Neural crest cell (in vitro differentiated cells): ENCODE results near the gene NLRP9. TPM values are rescaled to one million over a fixed set of nuclear protein-coding genes. Genes with fewer than 3 reads are reported as not detected.

Experiments used
- DNase-seq: peaks from one replicate; pipeline ENCODE4 v3.0.0; 2021; ENCODE audit warnings: low read depth, mixed read lengths, low spot score
- H3K27ac Mint-ChIP-seq: one replicate; pipeline ENCODE4 v1.8.0; 2021; ENCODE audit warnings: mild to moderate bottlenecking, mixed read lengths; ENCODE audit not compliant: unreplicated experiment
- H3K27me3 Mint-ChIP-seq: 2 replicates; pipeline ENCODE4 v1.8.0; 2021; ENCODE audit warnings: low read depth, mild to moderate bottlenecking, mixed read lengths
- H3K36me3 Mint-ChIP-seq: 2 replicates; pipeline ENCODE4 v1.8.0; 2021; ENCODE audit warnings: low read depth, mild to moderate bottlenecking, mixed read lengths
- H3K4me1 Mint-ChIP-seq: 2 replicates; pipeline ENCODE4 v1.8.0; 2021; ENCODE audit warnings: mixed read lengths
- H3K4me3 Mint-ChIP-seq: one replicate; pipeline ENCODE4 v1.8.0; 2021; ENCODE audit warnings: mild to moderate bottlenecking, mixed read lengths
- H3K9me3 Mint-ChIP-seq: 2 replicates; pipeline ENCODE4 v1.8.0; 2021; ENCODE audit warnings: mixed read lengths
- total RNA-seq: library from RNA; stranded (reverse); gene quantifications from 2 replicates; pipeline ENCODE4 v1.2.1, GENCODE V29; 2021
- TF ChIP-seq, protein P1 (sequence below): fragments of 200-600 bp; sonication (generic); conservative IDR thresholded peaks from 2 replicates; pipeline ENCODE4 v1.5.0; 2021; ENCODE audit warnings: antibody characterized with exemption, mild to moderate bottlenecking

NLRP9 gene
- total RNA-seq, 1 donor from 2014 or later = not detected

DNA sequence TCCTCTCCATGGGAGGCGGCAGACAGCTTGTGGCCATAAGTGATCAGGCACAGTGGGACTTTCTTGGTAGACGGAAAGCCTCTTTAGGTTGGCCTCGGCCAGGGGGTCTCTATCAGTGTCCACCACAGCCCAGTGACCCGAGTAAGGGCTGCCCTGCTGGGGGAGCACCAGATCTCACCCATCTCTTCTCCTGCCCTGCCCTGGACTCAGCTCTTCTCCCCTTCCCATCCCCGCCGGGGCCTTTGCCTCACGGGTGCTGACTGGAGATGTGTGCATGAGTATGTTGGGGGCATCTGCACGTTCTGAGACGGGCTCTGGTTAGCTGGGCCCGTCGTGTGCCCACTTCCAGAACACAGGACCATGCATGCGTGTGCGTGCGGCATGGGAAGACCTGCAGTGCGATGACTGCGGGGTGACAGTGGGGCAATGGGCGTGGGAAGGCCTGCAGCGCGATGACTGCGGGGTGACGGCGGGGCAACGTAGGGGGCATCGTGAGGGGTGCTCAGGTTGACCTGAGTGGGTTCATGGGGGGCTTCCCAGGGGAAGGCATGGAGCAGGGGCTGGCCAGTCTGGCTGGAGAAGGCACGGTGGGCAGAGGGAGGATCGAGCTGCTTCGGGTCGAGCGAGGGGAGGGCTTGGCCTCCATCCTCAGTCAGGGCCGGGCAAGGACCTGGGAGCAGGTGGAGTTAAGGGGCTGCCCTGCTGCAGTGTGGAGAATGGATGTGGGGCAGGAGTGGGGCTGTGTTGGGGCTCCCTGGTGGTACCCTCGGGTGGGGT, 47.2 kb downstream of the NLRP9 start:
- Mint-ChIP-seq H3K4me1 (no peaks in the 10 kb centered on the region), H3K27ac (no peak overlapping the region), H3K36me3 (no peaks in the 10 kb centered on the region), H3K27me3 (no peaks in the 10 kb centered on the region), H3K4me3 (no peak overlapping the region), H3K9me3 (no peaks in the 10 kb centered on the region)
- DNase-seq = no peak
- TF ChIP-seq, protein P1, sequence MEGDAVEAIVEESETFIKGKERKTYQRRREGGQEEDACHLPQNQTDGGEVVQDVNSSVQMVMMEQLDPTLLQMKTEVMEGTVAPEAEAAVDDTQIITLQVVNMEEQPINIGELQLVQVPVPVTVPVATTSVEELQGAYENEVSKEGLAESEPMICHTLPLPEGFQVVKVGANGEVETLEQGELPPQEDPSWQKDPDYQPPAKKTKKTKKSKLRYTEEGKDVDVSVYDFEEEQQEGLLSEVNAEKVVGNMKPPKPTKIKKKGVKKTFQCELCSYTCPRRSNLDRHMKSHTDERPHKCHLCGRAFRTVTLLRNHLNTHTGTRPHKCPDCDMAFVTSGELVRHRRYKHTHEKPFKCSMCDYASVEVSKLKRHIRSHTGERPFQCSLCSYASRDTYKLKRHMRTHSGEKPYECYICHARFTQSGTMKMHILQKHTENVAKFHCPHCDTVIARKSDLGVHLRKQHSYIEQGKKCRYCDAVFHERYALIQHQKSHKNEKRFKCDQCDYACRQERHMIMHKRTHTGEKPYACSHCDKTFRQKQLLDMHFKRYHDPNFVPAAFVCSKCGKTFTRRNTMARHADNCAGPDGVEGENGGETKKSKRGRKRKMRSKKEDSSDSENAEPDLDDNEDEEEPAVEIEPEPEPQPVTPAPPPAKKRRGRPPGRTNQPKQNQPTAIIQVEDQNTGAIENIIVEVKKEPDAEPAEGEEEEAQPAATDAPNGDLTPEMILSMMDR = no peak

DNA sequence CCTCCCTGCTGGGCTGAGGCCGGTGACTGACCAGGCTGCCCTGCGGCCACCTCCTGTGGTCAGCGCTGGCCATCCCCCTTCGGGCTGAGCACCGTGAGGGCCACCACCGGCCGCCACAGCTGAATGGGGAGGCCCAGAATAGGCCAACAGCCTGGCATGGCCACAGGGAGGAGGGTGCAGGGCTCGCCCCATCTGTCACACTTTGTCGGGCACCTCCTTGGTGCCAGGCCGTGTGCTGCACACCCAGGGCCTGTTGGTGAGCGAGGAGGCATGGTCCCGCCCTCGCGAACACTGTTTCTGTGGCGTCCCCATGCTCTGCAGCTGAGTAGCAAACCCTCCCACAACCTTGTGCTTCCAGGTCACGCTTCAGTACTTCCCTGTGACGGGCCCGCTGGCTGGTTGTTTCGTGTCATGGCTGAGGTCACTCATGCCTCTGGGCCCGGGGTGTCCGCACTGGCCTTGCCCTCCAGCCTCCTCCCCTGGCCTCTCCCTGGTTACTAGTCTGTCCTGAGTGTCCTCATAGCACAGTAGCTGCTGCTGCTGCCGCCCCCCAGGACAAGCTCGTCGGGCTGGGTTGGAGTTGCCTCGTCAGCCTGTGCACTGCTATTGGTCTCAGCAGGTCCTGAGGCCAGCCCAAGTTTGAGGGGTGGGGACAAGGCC, 48.0 kb downstream of the NLRP9 start:
- Mint-ChIP-seq H3K36me3 (no peaks in the 10 kb centered on the region), H3K27me3 (no peaks in the 10 kb centered on the region), H3K4me1 (no peaks in the 10 kb centered on the region), H3K4me3 (no peak overlapping the region), H3K27ac (no peak overlapping the region), H3K9me3 (no peaks in the 10 kb centered on the region)
- DNase-seq = no peak
- TF ChIP-seq, protein P1 = no peak

DNA sequence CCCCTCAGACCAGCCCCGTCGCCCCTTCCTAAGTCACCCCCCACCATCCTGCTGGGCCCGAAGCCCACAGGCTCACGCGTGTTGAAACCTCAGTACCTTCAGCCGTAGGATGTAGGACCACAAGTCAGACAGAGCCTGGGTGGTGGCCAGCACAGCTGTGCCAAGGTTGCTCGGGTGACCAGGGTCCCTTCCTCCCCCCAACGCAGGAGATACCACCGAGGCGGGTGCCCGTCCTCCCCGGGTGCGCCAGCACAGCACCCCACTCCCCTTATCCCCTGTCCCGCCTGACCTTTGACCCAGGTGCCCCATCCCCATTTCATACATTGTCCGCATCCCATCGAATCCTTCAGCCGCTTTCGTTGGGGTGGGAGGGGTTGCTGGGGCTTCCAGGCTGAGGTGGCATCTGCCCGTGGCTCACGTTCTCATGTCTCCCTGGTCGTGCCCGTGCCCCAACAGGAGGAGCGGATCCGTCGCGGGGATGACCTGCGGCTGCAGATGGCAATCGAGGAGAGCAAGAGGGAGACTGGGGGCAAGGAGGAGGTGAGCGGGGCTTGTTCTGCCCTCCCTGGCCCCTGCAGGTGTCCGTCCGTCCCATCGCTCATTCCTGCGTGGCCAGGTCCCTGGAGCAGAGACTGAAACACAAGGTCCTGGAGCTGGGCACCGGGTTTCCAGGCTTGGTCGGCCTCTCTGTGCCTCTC, 48.6 kb downstream of the NLRP9 start:
- Mint-ChIP-seq H3K4me3 (no peak overlapping the region), H3K4me1 (no peaks in the 10 kb centered on the region), H3K9me3 (no peaks in the 10 kb centered on the region), H3K27ac (no peak overlapping the region), H3K36me3 (no peaks in the 10 kb centered on the region), H3K27me3 (no peaks in the 10 kb centered on the region)
- DNase-seq = no peak
- TF ChIP-seq, protein P1 = no peak

DNA sequence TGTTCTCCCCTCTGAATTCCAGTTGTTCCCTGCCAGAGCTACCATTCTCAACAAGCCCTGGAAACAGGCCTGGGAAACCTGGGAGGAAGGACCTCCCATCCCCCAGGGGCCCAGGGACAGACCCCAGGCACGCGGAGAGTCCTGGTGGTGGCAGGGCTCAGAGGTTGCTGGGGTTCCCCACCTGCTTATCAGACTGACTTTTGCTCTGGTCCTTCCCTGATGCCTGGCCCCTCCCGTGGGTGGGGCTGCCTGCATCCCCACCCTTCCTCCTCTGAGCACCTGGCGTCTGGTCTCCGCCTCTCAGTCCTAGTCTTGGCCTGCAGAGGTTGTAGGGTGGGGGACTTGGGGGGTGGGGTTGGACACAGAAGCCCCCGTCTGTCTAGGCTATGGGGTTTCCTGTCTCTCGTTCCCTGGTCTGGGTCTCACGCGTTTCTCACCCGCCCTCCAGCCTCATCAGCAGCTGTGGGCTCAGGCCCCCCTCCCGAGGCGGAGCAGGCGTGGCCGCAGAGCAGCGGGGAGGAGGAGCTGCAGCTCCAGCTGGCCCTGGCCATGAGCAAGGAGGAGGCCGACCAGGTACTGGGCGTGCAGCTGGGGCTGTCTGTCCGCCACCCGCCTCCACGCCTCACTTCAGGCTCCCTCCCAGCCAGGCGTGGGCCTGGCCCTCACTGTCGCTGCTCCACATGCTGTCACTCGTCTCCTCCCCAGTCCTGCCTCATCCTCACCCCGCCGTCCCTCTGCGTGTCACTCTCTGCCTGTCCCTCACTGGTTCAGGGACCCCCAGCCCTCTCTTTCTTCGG, 49.6 kb downstream of the NLRP9 start:
- H3K36me3 Mint-ChIP-seq = no peaks in the 10 kb centered on the region
- H3K27me3 Mint-ChIP-seq = no peaks in the 10 kb centered on the region
- H3K4me3 Mint-ChIP-seq = no peak overlapping the region
- H3K27ac Mint-ChIP-seq = peak overlapping the region; percentile 83
- TF ChIP-seq, protein P1 = no peak
- no peaks in the 10 kb centered on the region for H3K4me1 Mint-ChIP-seq
- H3K9me3 Mint-ChIP-seq = no peaks in the 10 kb centered on the region
- no peak for DNase-seq
